HepG2 (cell line): Measurements from ENCODE around the gene PROS1. TPM values are rescaled to one million over a fixed set of nuclear protein-coding genes. Genes with fewer than 3 reads are reported as not detected.

Source experiments
- KLF11 ChIP-seq: IDR thresholded peaks from 2 replicates; pipeline ENCODE4 v1.6.1; 2016; ENCODE audit warnings: missing compliant biosample characterization
- PRDM10 ChIP-seq: sonication (generic); formaldehyde crosslinking; IDR thresholded peaks from 2 replicates; pipeline ENCODE4 v1.4.0; 2020; ENCODE audit warnings: low read depth, missing genetic modification reagents
- PRDM4 ChIP-seq: sonication (generic); formaldehyde crosslinking; IDR thresholded peaks from 2 replicates; pipeline ENCODE4 v1.9.0; 2021; ENCODE audit warnings: missing genetic modification reagents, borderline replicate concordance
- PTBP1 ChIP-seq: fragments of 200-400 bp; formaldehyde crosslinking; IDR thresholded peaks from 2 replicates; pipeline ENCODE4 v1.6.1; 2018; ENCODE audit warnings: low read length, low read depth; ENCODE audit not compliant: poor library complexity, severe bottlenecking
- YEATS2 ChIP-seq: sonication (generic); formaldehyde crosslinking; IDR thresholded peaks from 2 replicates; pipeline ENCODE4 v1.4.0; 2020; ENCODE audit warnings: missing genetic modification reagents, borderline replicate concordance
- YY1 ChIP-seq: IDR thresholded peaks from 2 replicates; pipeline ENCODE4 v1.6.1; 2011; ENCODE audit warnings: low read length, low read depth, moderate library complexity, mild to moderate bottlenecking; ENCODE audit not compliant: insufficient read depth, insufficient replicate concordance
- ZNF333 ChIP-seq: sonication (generic); formaldehyde crosslinking; IDR thresholded peaks from 2 replicates; pipeline ENCODE4 v1.4.0; 2020; ENCODE audit warnings: mild to moderate bottlenecking, missing genetic modification reagents, borderline replicate concordance
- ZNF33A ChIP-seq: sonication (generic); formaldehyde crosslinking; IDR thresholded peaks from 2 replicates; pipeline ENCODE4 v1.5.1; 2020; ENCODE audit warnings: missing genetic modification reagents, mild to moderate bottlenecking, moderate library complexity, borderline replicate concordance
- ZNF605 ChIP-seq: sonication (generic); formaldehyde crosslinking; IDR thresholded peaks from 2 replicates; pipeline ENCODE4 v1.8.0; 2022; ENCODE audit warnings: mild to moderate bottlenecking, missing genetic modification reagents
- ZNF703 ChIP-seq: sonication (generic); formaldehyde crosslinking; IDR thresholded peaks from 2 replicates; pipeline ENCODE4 v1.5.1; 2020; ENCODE audit warnings: missing genetic modification reagents, mild to moderate bottlenecking, moderate library complexity, borderline replicate concordance
- ZNF772 ChIP-seq: sonication (generic); formaldehyde crosslinking; IDR thresholded peaks from 2 replicates; pipeline ENCODE4 v1.5.0; 2020; ENCODE audit warnings: mild to moderate bottlenecking, missing genetic modification reagents
- polyA plus RNA-seq, 8 experiments: library from polyadenylated mRNA; depleted of rRNA in 3 of 8; stranded (reverse) in 7 of 8; unstranded in 1 of 8; fragments of >200 nt; fragmentation: Illumina TruSeq in 4 of 8; extraction: Trizol in 4 of 8; gene quantifications; 2 replicates each; pipeline versions ENCODE4 v1.2.1 to v1.2.3, GENCODE V29; 2011 to 2016; ENCODE audit warnings: low read depth in 4 of 8, missing spikeins in 1 of 8, mixed read lengths in 1 of 8; ENCODE audit not compliant: insufficient read depth in 1 of 8
- total RNA-seq, 5 experiments: library from RNA; depleted of rRNA; stranded (reverse); fragments of >200 nt; fragmentation: Illumina TruSeq; extraction: Trizol; gene quantifications; 2 replicates each; pipeline ENCODE4 v1.2.3, GENCODE V29; 2016; ENCODE audit warnings: low read depth in 1 of 5

PROS1 gene
- total and polyA plus RNA-seq, 2 of the 13 experiments (the other 11 are each of a cell fraction or from before 2014, with no cell fraction given): 63.8 to 76.8 TPM

GRCh38 chr3:93969443-93969842 is 4.3 kb downstream of the PROS1 start (continued):
- TF ChIP-seq PRDM10 (no peak), ZNF333 (CRISPR knock-in tag) (no peak), ZNF33A (CRISPR knock-in tag) (no peak), ZNF772 (CRISPR knock-in tag) (no peak), PRDM4 (no peak), YY1 (no peak), YEATS2 (no peak), ZNF605 (CRISPR knock-in tag) (no peak), ZNF703 (CRISPR knock-in tag) (no peak), PTBP1 (no peak), KLF11 (no peak)
